ENCODE measurements around the gene CNN2.

Gene CNN2

DNA sequence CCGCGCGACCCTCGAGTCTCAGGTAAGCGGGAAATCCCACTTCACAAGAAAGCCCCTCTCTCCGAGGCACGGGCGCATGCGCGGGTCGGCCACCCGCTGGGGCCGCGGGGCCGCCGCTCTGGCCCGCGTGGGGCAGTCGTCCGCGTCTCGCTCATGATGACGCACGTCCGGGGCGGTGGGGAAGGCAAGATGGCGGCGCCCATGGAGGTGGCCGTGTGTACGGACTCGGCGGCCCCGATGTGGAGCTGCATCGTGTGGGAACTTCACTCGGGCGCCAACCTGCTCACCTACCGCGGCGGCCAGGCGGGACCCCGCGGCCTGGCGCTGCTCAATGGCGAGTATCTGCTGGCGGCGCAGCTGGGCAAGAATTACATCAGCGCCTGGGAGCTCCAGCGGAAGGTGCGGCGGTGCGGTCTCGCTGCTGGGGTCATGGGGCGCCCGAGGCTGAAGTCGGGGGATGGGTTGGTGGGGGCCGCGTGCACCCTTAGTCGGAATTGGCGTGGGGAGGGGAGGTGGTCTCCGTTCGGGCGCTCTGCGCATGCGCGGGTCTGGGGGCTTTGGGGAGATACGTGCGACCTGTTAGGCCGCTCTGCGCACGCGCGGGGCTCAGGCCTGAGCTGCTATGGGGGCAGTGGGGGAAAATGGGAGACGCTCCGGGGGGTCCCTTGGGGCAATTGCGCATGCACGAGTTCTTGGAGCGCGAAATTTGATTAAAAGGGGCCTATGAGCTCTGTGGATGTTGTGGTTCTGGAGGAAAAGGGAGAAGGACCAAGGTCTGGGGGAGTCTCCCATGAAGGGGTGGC is 42.0 kb upstream of the CNN2 start, which contains the start of gene WDR18:
Gene WDR18, plus strand, starts transcription at position 181 of the 803 bp plus-strand sequence. Its CDS starts 9 bp downstream, at position 190.
- ChIA-PET POLR2A (interaction anchor here (0.6 to 1.0 kb wide), 3 partner anchors 35 to 459 kb away, joined by 3 to 5 read pairs (median 4); no protein-coding TSS in a partner anchor), CTCF (interaction anchor here (0.7 to 8.9 kb wide), 20 partner anchors 10 to 256 kb away, joined by 3 to 136 read pairs (median 4); partner anchors contain the start of genes ABCA7 and CNN2)
- TF ChIP-seq, protein P1, sequence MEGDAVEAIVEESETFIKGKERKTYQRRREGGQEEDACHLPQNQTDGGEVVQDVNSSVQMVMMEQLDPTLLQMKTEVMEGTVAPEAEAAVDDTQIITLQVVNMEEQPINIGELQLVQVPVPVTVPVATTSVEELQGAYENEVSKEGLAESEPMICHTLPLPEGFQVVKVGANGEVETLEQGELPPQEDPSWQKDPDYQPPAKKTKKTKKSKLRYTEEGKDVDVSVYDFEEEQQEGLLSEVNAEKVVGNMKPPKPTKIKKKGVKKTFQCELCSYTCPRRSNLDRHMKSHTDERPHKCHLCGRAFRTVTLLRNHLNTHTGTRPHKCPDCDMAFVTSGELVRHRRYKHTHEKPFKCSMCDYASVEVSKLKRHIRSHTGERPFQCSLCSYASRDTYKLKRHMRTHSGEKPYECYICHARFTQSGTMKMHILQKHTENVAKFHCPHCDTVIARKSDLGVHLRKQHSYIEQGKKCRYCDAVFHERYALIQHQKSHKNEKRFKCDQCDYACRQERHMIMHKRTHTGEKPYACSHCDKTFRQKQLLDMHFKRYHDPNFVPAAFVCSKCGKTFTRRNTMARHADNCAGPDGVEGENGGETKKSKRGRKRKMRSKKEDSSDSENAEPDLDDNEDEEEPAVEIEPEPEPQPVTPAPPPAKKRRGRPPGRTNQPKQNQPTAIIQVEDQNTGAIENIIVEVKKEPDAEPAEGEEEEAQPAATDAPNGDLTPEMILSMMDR (IDR thresholded peaks at IDR 0.05; ENCODE audit: control extremely low read depth, extremely low read depth, low read depth, missing control alignments): no peak
- peak; percentile 100 for DNase-seq (ENCODE audit: extremely low spot score)

DNA sequence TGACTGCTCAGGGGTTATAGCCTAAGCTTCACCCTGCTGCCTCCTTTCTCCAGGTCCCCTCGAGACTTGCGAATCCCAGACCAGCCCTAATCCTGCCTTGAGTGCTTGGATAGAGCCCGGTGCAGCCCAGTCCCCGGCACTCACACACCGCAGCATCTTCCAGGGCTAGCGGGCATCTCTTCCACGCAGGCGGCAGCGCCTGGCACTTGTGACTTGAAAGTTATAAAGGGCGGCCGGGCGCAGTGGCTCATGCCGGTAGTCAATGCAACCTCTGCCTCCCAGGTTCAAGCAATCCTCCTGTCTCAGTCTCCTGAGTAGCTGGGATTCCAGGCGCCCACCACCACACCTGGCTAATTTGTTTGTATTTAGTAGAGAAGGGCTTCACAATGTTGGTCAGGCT is 40.3 kb upstream of the CNN2 start:
- ChIA-PET CTCF (interaction anchor here (5.2 to 8.9 kb wide), 2 partner anchors 64 to 122 kb away, joined by 28 to 136 read pairs; no protein-coding TSS in a partner anchor), POLR2A (no interaction called here)
- TF ChIP-seq, protein P1 (IDR thresholded peaks at IDR 0.05; ENCODE audit: control extremely low read depth, extremely low read depth, low read depth, missing control alignments): no peak
- DNase-seq (ENCODE audit: extremely low spot score): no peak

DNA sequence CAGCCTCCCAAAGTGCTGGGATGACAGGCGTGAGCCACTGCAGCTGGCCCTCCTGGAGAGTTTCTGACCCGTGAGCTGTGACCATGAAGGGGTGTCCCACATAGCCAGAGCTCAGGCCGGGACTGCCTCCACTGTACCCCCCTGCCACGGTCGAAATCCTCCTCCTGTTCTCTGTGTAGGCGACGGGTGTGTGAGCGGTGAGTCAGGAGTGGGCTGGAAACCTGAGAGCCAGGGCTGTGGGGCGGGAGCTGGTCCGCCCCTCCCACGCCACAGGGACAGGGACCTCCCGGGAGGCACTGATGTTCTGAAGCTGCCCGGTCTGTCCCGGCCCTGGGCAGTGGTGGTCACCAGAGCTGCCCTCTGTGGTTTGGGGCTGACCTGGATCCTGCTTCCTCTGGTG is 38.3 kb upstream of the CNN2 start:
- TF ChIP-seq, protein P1 (IDR thresholded peaks at IDR 0.05; ENCODE audit: control extremely low read depth, extremely low read depth, low read depth, missing control alignments): no peak
- ChIA-PET POLR2A (interaction anchor here (0.6 kb wide), 1 partner anchor 1250 kb away, joined by 14 read pairs; no protein-coding TSS in a partner anchor), CTCF (interaction anchor here (0.9 to 8.9 kb wide), 5 partner anchors 9 to 278 kb away, joined by 3 to 136 read pairs (median 5); no protein-coding TSS in a partner anchor)
- DNase-seq (ENCODE audit: extremely low spot score): no peak

DNA sequence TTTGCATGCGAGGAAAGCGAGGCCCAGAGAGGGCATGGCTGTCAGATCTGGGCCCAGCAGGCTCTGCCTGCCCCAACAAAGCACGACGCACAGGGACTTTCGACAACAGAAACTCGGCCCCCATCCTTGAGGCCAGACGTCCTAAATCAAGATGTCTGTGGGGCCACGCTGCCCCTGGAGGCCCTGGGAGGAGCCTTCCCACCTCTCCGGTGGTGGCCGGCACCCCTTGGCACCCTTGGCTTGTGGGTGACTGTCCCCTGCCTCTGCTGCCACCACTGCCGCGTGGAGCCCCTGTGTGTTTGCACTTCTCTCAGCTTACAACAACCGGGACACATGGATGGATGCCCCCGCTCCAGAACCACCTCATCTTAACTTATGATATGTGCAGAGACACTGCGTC is 37.9 kb upstream of the CNN2 start:
- DNase-seq (ENCODE audit: extremely low spot score): no peak
- ChIA-PET CTCF (interaction anchor here (1.6 to 8.9 kb wide), 2 partner anchors 66 to 278 kb away, joined by 4 to 136 read pairs; no protein-coding TSS in a partner anchor), POLR2A (no interaction called here)
- TF ChIP-seq, protein P1 (IDR thresholded peaks at IDR 0.05; ENCODE audit: control extremely low read depth, extremely low read depth, low read depth, missing control alignments): no peak

DNA sequence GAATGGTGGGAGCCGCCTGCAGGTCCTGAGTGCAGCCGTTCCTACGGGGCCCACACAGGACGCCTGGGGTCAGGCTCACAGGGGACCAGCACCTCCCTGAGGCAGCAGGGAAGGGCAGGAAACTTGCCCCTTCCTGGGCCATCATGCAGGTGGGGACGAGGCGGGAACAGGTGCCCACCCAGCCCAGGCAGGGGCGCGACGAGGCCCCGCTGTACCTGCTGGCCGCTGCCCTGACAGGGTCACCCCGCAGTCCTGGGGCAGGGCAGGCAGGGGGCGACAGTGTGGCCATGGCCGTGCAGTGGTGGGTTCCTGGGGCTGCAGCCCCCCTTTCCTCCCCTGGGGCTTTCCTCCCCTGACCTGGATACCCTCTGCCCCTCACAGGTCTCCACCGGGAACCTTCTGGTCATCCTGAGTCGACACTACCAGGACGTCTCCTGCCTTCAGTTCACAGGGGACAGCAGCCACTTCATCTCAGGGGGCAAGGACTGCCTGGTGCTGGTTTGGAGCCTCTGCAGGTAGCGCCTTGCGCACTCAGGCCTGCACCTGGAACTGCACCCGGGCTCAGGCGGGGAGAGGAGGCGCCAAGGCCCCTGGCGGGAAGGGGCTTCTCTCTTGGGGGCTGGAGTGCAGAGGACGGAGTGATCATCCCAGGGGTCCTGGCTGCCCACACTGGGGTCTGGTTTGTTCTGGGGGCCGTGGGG is 36.9 kb upstream of the CNN2 start:
- ChIA-PET POLR2A (no interaction called here), CTCF (interaction anchor here (8.9 kb wide), 1 partner anchor 67 kb away, joined by 136 read pairs; no protein-coding TSS in a partner anchor)
- TF ChIP-seq, protein P1 (IDR thresholded peaks at IDR 0.05; ENCODE audit: control extremely low read depth, extremely low read depth, low read depth, missing control alignments): peak; percentile 24
- DNase-seq (ENCODE audit: extremely low spot score): no peak

DNA sequence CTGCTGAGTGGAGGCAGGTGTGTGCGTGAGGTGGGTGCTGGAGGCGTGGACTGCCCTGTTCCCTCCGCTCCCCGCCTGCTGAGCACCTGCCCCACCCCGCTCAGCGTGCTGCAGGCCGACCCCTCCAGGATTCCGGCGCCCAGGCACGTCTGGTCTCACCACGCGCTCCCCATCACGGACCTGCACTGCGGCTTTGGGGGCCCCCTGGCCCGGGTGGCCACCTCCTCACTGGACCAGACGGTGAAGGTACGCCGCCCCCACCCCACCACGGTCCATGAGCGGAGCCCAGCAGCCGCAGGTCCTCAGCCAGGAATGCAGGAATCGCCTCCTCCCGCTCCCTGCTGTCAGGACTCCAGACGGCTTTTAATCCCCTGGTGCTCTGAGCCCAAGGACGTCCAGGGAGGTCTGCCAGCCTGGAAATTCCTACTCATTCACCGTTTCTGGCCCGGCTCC is 36.3 kb upstream of the CNN2 start:
- TF ChIP-seq, protein P1 (IDR thresholded peaks at IDR 0.05; ENCODE audit: control extremely low read depth, extremely low read depth, low read depth, missing control alignments): no peak
- POLR2A ChIA-PET: no interaction called here
- no peak for DNase-seq (ENCODE audit: extremely low spot score)
- CTCF ChIA-PET: interaction anchor here (1.2 kb wide), 1 partner anchor 8 kb away, joined by 3 read pairs; no protein-coding TSS in a partner anchor
